Upper lobe of left lung (tissue), 4 donors: ENCODE data around the gene SETBP1.

Source experiments
- CTCF ChIP-seq, 6 experiments: fragments of 450-650 bp in 4 of 6; fragments of 200-600 bp in 2 of 6; sonication (generic) in 2 of 6; IDR thresholded peaks; one replicate each; pipeline ENCODE4 v1.5.1; 2016 to 2019; ENCODE audit warnings: antibody characterized with exemption in 6 of 6
- EP300 ChIP-seq, 4 donors: sonication (generic); formaldehyde crosslinking; IDR thresholded peaks; one replicate each; pipeline ENCODE4 v1.5.1; 2017; ENCODE audit warnings: antibody characterized with exemption in 4 of 4, control low read depth in 2 of 4
- POLR2A ChIP-seq, 4 donors: fragments of 450-650 bp; IDR thresholded peaks; one replicate each; pipeline ENCODE4 v1.5.1; 2016 to 2017; ENCODE audit warnings: antibody characterized with exemption in 4 of 4, mild to moderate bottlenecking in 2 of 4
- POLR2AphosphoS5 ChIP-seq, 2 donors: sonication (generic); formaldehyde crosslinking; IDR thresholded peaks; one replicate each; pipeline ENCODE4 v1.5.1; 2017; ENCODE audit warnings: antibody characterized with exemption in 2 of 2

GRCh38 chr18:44730803-44731529, 50.3 kb downstream of the SETBP1 start:
- TF ChIP-seq CTCF (IDR thresholded peaks at IDR 0.05) (no peak), POLR2A (IDR thresholded peaks at IDR 0.05) (no peak), EP300 (IDR thresholded peaks at IDR 0.05) (no peak), POLR2AphosphoS5 (IDR thresholded peaks at IDR 0.05) (no peak)
